Naive B cell (primary cell): Measurements from ENCODE around the gene PALM3. TPM values are rescaled to one million over a fixed set of nuclear protein-coding genes. Genes with fewer than 3 reads are reported as not detected.
A peak's percentile ranks its signal among the peaks of the same experiment; 100 is the strongest.

Experiments
- ATAC-seq, 2 donors: fragments of 150-1000 bp; cut with Tn5 transposase; 2 replicates each; pipeline ENCODE4 v1.10.0; 2021; ENCODE audit warnings: low read depth in 2 of 2, mild to moderate bottlenecking in 2 of 2, moderate library complexity in 2 of 2
- DNase-seq: peaks from one replicate; pipeline ENCODE4 v3.0.0; 2022
- H3K27ac Mint-ChIP-seq, 6 donors: one replicate each; pipeline ENCODE4 v1.8.0; 2020 to 2022; ENCODE audit warnings: mild to moderate bottlenecking in 6 of 6, mixed read lengths in 6 of 6, moderate library complexity in 5 of 6, inconsistent platforms in 2 of 6
- H3K27me3 Mint-ChIP-seq, 3 donors: one replicate each; pipeline ENCODE4 v1.8.0; 2021 to 2022; ENCODE audit warnings: mixed read lengths in 3 of 3, mild to moderate bottlenecking in 1 of 3
- H3K36me3 Mint-ChIP-seq, 2 donors: one replicate each; pipeline ENCODE4 v1.8.0; 2020 to 2022; ENCODE audit warnings: mixed read lengths in 2 of 2, inconsistent platforms in 1 of 2, mild to moderate bottlenecking in 1 of 2
- H3K4me1 Mint-ChIP-seq, 3 donors: one replicate each; pipeline ENCODE4 v1.8.0; 2020 to 2022; ENCODE audit warnings: mixed read lengths in 3 of 3, inconsistent platforms in 1 of 3, mild to moderate bottlenecking in 1 of 3, moderate library complexity in 1 of 3
- H3K4me3 Mint-ChIP-seq, 8 donors: one replicate each; pipeline ENCODE4 v1.8.0; 2020 to 2022; ENCODE audit warnings: mild to moderate bottlenecking in 8 of 8, mixed read lengths in 8 of 8, moderate library complexity in 8 of 8, inconsistent platforms in 2 of 8
- H3K9me3 Mint-ChIP-seq, 7 donors: one replicate each; pipeline ENCODE4 v1.8.0; 2020 to 2022; ENCODE audit warnings: mixed read lengths in 7 of 7, mild to moderate bottlenecking in 5 of 7, inconsistent platforms in 2 of 7, moderate library complexity in 1 of 7
- polyA plus RNA-seq, 6 donors: library from polyadenylated mRNA; unstranded; fragments of 300-500 nt; fragmentation: Illumina TruSeq; gene quantifications; one replicate each; pipeline ENCODE4 v1.2.3, GENCODE V29; 2021; ENCODE audit warnings: low read depth in 6 of 6

The PALM3 gene
- polyA plus RNA-seq, 6 donors from 2014 or later = not detected

DNA sequence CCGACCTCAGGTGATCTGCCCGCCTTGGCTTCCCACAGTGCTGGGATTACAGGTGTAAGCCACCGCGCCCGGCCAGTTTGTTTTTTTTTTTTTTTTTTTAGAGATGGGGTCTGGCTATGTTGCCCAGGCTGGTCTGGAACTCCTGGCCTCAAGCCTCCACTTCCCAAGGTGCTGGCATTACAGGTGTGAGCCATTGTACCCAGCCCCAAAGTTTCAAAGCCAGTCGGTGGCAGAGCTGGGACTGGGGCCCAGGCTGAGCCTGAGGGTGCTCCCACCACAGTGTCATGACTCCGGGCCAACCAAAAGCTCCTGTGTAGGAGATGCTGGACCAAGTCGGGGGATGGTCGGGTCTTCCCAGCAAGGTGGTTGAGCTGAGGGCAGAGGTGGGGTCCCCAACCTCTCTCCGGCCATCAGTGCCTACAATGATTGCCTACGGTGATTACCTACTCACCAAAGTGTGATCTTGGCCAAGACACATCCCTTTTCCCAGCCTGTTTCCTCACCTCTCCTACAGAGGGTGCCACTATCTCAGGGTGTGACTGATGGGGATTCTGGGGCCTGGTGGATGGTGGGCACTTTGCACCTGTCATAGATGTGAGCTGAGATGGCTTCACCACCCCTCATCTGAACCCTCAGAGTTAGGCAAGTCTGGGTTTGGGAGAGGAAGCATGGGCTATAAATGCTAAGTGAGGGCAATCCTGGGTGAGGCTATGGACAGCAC lies 34.6 kb upstream of the PALM3 start:
- H3K4me1 Mint-ChIP-seq = peaks cover 9 to 14% (median 10%) of the 10 kb centered on the region in 3 donors
- H3K4me3 Mint-ChIP-seq = no peak overlapping the region
- peaks cover 0 to 2% of the 10 kb centered on the region in 2 donors for H3K36me3 Mint-ChIP-seq
- no peaks in the 10 kb centered on the region for H3K27me3 Mint-ChIP-seq
- DNase-seq = no peak
- H3K9me3 Mint-ChIP-seq = peaks cover 0 to 8% (median 4%) of the 10 kb centered on the region in 7 donors
- H3K27ac Mint-ChIP-seq = no peak overlapping the region
- ATAC-seq = no peak

DNA sequence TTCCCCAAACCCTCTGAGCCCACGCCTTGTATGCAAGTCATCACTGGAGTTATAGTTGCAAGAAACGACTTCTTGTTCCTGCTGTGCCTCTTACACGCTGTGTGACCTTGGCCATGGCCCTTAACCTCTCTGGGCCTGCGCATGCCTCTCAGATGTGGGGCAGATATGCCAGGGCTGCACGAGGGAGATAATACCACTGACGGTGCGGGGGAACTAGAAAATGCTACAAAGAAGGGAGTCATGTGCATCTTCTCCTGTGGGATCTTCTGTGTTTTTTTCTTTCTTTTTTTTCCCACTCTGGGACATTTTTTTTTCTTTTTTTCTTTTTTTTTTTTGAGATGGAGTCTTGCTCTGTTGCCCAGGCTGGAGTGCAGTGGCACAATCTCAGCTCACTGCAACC lies 33.0 kb upstream of the PALM3 start:
- DNase-seq = no peak
- Mint-ChIP-seq H3K27me3 (no peaks in the 10 kb centered on the region), H3K9me3 (peaks cover 0 to 8% (median 4%) of the 10 kb centered on the region in 7 donors), H3K36me3 (peaks cover 0 to 4% of the 10 kb centered on the region in 2 donors), H3K4me3 (peak overlapping the region in 2 of 8 donors; percentile 75 to 79), H3K27ac (peak overlapping the region in 3 of 6 donors; percentile 8 to 34 (median 30)), H3K4me1 (peaks cover 10 to 15% (median 12%) of the 10 kb centered on the region in 3 donors)
- no peak for ATAC-seq

DNA sequence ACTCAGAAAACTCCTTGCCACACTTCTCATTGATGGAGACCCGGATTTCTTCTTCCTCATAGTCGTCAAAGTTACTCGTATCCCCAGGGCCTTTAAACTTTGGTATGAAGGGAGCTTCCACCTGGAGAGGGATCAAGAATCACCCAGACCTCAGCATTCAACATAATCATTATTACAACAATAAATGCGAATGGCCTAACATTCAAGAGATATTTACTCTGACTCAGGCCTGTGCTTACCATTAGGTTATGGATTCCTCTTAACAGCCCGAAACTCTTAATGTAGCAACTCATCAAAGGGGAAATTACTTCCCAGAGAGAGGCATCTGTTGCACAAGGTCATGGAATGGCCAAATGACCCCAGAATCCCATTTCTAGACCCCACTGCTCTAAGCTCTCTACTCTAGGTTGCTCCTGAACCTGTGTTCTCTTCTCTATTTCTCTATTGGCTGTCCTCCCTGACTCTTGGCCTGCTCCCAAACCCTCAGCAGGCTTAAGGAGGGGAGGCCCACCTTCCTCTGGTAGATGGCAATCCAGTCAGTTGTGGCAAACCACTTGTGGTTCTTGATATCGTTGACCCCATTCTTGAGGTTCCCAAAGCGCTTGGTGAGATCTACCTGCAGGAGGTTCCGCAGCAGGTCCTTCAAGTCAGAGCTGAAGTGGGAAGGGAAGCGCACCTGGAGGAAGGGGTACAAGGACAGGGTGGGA lies 31.4 kb upstream of the PALM3 start:
- no peaks in the 10 kb centered on the region for H3K27me3 Mint-ChIP-seq
- no peak for ATAC-seq
- peaks cover 7 to 8% of the 10 kb centered on the region in 2 donors for H3K36me3 Mint-ChIP-seq
- peak overlapping the region in 7 of 8 donors; percentile 4 to 86 (median 41) for H3K4me3 Mint-ChIP-seq
- H3K9me3 Mint-ChIP-seq = peaks cover 0 to 9% (median 4%) of the 10 kb centered on the region in 7 donors
- DNase-seq = no peak
- peak overlapping the region in 2 of 6 donors; percentile 16 to 75 for H3K27ac Mint-ChIP-seq
- peaks cover 14 to 20% (median 18%) of the 10 kb centered on the region in 3 donors for H3K4me1 Mint-ChIP-seq

DNA sequence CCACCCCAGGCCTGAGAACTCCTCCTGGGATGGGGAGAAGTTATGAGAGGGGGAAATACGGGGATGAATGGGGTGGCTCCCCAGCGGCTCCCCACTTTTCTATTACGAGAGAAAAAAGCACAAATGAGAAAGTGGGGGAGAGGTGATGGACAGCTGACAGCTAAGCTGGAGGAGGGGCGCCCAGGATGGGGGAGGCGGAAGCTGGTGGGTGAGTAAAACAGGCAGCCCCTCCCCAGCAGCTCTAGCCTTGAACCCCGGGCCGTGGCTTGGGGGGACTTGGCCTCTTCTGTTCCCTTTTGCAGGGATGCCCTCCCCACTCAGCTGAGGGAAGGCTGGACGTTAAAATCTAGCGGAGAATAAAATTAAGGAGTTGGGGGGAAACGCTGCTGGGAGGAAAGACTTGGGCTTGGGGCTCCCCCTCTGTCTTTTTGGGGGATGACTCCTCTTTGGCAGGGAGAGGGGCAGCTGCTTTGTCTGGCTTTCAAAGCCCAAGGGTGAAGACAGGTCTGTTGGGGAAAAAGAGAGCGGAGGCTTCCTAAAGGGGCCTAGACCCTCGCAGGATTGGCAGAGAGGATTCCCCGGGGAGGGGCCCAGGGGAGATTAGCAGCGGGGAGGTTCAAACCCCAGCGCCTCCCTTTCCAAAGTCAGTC lies 30.1 kb upstream of the PALM3 start:
- H3K4me1 Mint-ChIP-seq = peaks cover 14 to 20% (median 18%) of the 10 kb centered on the region in 3 donors
- peaks cover 0 to 9% (median 4%) of the 10 kb centered on the region in 7 donors for H3K9me3 Mint-ChIP-seq
- peak overlapping the region; percentile 97 to 100 (median 100) for H3K27ac Mint-ChIP-seq
- ATAC-seq (peak; percentile 13 to 16), DNase-seq (no peak)
- no peaks in the 10 kb centered on the region for H3K27me3 Mint-ChIP-seq
- H3K4me3 Mint-ChIP-seq = peak overlapping the region; percentile 89 to 100 (median 99)
- peaks cover 7 to 8% of the 10 kb centered on the region in 2 donors for H3K36me3 Mint-ChIP-seq

DNA sequence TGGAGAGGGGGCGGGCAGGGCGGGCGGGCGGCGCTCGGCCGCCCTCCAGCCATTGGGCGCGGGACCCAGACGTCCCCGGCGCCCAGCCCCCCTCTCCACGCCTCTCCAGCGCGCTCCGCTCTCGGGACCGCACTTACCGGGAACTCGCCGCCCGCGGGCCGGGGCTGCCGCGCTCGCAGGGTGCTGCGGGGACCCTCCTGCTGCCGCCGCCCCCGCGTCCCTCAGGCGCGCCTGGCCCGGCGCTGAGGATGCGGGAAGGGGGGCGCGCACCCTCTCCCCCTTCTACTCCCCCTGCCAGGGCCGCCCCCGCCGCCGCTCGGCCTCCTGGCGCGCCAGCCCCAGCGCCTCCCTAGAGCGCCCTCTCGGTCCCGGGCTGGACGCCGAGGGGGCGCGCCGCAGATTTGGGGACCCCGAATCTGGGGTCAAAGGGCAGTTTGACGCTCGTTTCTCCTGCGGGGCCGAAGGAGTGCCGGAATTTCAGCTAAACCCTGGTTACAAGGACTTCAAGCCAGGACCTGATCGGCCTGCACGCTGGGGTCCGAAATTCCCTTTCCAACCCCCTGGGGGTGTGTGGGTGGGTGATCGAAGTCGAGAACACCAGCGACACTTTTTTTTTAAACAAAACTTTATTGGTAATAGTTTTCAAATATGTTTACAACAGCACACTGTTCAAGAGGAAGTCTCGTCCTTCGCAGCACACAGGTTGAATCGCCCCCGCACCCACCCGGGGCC lies 29.4 kb upstream of the PALM3 start:
- Mint-ChIP-seq H3K36me3 (peaks cover 7 to 8% of the 10 kb centered on the region in 2 donors), H3K9me3 (peaks cover 0 to 9% (median 4%) of the 10 kb centered on the region in 7 donors), H3K27me3 (no peaks in the 10 kb centered on the region), H3K27ac (peak overlapping the region; percentile 97 to 100 (median 100)), H3K4me3 (peak overlapping the region; percentile 89 to 100 (median 99)), H3K4me1 (peaks cover 14 to 20% (median 18%) of the 10 kb centered on the region in 3 donors)
- ATAC-seq (peak; percentile 55 to 59), DNase-seq (peak; percentile 83)

DNA sequence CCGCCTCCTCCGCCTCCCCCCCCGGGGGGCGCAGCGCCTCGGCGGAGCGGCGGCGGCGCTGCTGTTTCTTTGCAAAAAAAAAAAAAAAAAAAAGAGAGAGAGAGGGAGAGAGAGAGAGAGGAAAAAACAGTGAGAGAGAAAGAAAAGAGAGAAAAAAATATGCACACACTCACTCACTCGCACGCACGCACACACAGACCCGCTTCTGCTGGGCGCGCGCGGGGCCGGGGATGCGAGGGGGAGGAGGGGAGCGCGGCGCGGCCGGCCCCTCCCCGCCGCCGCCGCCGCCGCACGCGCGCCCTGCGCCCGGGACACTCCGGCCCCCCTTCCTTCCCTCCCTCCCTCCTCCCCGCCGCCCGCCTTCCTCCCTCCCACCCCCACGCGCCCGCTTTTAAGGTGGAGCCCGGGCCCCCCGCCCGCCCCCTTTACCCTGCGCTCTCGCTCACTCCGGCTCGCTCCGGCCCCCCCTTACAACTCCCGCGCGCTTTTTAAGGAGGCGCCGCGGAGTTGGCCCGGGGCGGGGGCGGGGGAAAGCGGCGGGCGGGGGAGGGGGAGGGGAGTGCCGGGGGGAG lies 28.7 kb upstream of the PALM3 start, which contains the start of gene SAMD1:
Gene SAMD1 (minus strand): TSS at position 243 of the 572 bp plus-strand sequence.
- H3K4me3 Mint-ChIP-seq = peak within 1 kb of the TSS; percentile 89 to 100 (median 99)
- peak; percentile 48 to 53 for ATAC-seq

DNA sequence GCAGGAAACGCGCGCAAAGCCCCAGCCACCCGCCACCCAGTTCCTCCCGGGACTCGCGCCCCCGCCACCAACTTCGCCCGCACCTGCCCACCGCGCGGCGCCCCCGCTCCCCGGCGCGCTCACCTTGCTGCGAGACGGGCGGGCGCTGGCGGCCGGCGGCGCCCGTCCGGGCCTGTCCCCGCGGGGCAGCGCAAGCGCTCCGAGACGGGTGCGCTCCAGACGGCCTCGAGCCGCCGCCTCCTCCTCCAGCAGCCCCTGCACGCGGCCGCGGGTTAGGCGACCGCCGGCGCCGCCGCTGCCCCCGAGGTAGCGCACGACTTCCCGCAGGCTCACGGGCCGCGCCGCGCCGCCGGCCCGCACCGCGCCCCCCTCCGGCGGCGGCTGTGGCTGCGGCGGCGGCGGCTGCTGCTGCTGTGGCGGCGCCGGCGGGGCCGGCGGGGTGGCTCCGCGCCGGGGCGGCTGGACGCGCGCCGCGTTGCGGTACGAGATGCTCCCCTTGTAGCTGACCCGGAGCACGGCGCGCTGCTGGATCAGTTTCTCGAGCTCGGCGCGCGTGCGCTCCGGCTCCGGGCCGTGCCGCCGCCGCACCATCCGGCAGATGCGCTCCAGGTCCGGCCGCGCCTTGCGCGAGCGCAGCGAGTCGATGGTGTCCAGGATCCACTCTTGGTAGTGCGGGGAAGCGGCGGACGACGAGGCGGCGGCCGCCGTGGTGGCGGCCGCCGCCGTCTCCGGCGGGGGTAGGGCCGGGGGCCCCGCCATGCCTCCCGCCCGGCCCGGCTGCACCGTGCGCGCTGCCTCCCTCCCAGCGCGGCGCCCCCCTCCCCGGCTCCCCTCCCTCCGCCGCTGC lies 28.0 kb upstream of the PALM3 start:
- Mint-ChIP-seq H3K27me3 (no peaks in the 10 kb centered on the region), H3K4me1 (peaks cover 14 to 20% (median 18%) of the 10 kb centered on the region in 3 donors)
- ATAC-seq = peak; percentile 8 to 15

More for the DNA sequence above, 28.7 kb upstream of the PALM3 start, which contains the start of gene SAMD1:
- DNase-seq = peak; percentile 74
- Mint-ChIP-seq H3K36me3 (peaks cover 7 to 8% of the 10 kb centered on the region in 2 donors), H3K27me3 (no peaks in the 10 kb centered on the region), H3K4me1 (peaks cover 14 to 20% (median 18%) of the 10 kb centered on the region in 3 donors), H3K27ac (peak within 1 kb of the TSS; percentile 97 to 100 (median 100)), H3K9me3 (peaks cover 0 to 9% (median 4%) of the 10 kb centered on the region in 7 donors)

DNA sequence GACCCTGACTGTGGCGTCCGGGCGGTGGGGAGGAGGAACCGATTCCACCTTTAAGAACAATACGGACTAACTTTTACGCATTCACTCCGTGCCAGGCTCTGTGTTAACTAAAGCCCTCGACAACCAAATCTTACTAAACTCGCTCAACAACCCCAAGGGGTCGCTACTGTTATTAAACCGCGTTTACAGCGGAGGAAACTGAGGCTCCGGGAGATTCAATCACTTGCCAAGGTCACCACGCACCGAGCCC lies 27.5 kb upstream of the PALM3 start:
- H3K36me3 Mint-ChIP-seq = peaks cover 7 to 8% of the 10 kb centered on the region in 2 donors
- peaks cover 14 to 18% (median 15%) of the 10 kb centered on the region in 3 donors for H3K4me1 Mint-ChIP-seq
- no peaks in the 10 kb centered on the region for H3K27me3 Mint-ChIP-seq
- peaks cover 0 to 9% (median 4%) of the 10 kb centered on the region in 7 donors for H3K9me3 Mint-ChIP-seq
- peak overlapping the region in 4 of 6 donors; percentile 50 to 96 (median 84) for H3K27ac Mint-ChIP-seq
- DNase-seq (peak; percentile 25), ATAC-seq (no peak)
- peak overlapping the region; percentile 10 to 99 (median 87) for H3K4me3 Mint-ChIP-seq

More for the DNA sequence above, 28.0 kb upstream of the PALM3 start:
- peak; percentile 46 for DNase-seq
- H3K36me3 Mint-ChIP-seq = peaks cover 7 to 8% of the 10 kb centered on the region in 2 donors
- H3K9me3 Mint-ChIP-seq = peaks cover 0 to 9% (median 4%) of the 10 kb centered on the region in 7 donors
- H3K27ac Mint-ChIP-seq = peak overlapping the region in 4 of 6 donors; percentile 77 to 96 (median 84)
- peak overlapping the region; percentile 81 to 99 (median 89) for H3K4me3 Mint-ChIP-seq

DNA sequence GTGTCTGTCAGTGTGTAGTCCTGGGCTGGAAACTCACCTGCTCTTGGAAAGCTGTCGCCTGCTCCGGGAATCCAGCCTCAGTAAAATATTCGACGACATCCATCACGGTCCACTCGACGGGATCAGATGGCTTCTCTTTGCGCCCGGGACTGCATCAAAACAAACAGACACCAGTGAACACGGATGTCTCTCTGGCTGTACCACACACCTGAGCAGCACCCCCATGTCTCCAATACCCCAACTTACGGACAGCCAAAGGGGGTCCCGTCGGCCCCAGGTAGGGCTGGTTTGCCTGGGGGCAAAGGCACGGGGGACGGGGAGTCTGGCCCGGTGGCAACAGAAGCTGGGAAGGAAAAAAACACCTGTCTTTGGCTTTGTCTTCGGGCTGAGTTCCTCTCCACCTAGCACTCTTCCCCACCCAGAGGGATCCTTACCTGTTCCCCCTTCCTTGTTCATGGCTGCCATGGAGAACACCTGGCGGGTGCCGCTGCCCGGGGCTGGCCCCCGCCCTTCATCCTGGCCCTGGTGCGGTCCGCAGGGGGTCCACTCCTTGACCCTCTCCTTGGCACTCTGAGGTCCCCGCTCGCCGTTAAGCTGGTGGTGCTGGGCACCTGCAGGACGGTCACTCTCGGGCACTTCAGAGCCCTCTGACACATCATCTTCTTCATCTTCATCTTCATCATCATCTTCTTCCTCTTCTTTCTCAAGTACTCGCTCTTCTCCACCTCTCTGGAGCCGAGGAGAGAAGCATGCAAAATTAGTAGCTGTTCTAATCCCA lies 26.9 kb upstream of the PALM3 start:
- Mint-ChIP-seq H3K27ac (peak overlapping the region in 3 of 6 donors; percentile 50 to 96 (median 79)), H3K4me1 (peaks cover 14 to 18% (median 15%) of the 10 kb centered on the region in 3 donors), H3K36me3 (peaks cover 7 to 8% of the 10 kb centered on the region in 2 donors), H3K4me3 (peak overlapping the region; percentile 52 to 99 (median 87)), H3K27me3 (no peaks in the 10 kb centered on the region), H3K9me3 (peaks cover 0 to 7% (median 4%) of the 10 kb centered on the region in 7 donors)
- no peak for DNase-seq
- no peak for ATAC-seq

DNA sequence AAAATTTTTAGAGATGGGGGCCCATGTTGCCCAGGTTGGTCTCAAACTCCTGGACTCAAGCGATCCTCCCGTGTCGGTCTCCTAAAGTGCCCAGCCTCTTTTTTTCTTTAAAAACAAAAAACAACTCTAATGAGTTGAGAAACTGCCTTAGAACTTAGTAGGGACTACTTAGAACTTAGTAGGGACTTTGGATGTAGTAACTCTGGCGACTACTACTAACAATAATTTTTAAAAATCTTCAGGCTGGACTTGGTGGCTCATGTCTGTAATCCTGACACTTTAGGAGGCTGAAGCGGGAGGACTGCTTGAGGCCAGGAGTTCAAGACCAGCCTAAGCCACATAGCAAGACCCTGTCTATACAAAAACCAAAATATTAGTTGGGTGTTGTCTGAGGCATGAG lies 24.2 kb upstream of the PALM3 start:
- no peak overlapping the region for H3K27ac Mint-ChIP-seq
- no peaks in the 10 kb centered on the region for H3K27me3 Mint-ChIP-seq
- H3K4me3 Mint-ChIP-seq = peak overlapping the region in 1 of 8 donors; percentile 71
- no peak for ATAC-seq
- H3K9me3 Mint-ChIP-seq = peaks cover 0 to 1% (median 0%) of the 10 kb centered on the region in 7 donors
- H3K4me1 Mint-ChIP-seq = peaks cover 4 to 13% (median 5%) of the 10 kb centered on the region in 3 donors
- DNase-seq = no peak
- peaks cover 4 to 7% of the 10 kb centered on the region in 2 donors for H3K36me3 Mint-ChIP-seq
